GM19452 (cell line): ENCODE results near the gene ADAM21.
"Not testable (repeated sequence)": the region's sequence is repeated elsewhere in the genome, so short reads cannot be mapped to it uniquely, and the experiment has no call there.

Source experiments
- ATAC-seq: cut with Tn5 transposase; IDR thresholded peaks from one replicate; pipeline ENCODE4 v1.9.1; 2021; ENCODE audit not compliant: unreplicated experiment

Gene ADAM21

GRCh38 chr14:70477356-70478105 lies 25.6 kb downstream of the ADAM21 start:
- not testable (repeated sequence) for ATAC-seq

DNA sequence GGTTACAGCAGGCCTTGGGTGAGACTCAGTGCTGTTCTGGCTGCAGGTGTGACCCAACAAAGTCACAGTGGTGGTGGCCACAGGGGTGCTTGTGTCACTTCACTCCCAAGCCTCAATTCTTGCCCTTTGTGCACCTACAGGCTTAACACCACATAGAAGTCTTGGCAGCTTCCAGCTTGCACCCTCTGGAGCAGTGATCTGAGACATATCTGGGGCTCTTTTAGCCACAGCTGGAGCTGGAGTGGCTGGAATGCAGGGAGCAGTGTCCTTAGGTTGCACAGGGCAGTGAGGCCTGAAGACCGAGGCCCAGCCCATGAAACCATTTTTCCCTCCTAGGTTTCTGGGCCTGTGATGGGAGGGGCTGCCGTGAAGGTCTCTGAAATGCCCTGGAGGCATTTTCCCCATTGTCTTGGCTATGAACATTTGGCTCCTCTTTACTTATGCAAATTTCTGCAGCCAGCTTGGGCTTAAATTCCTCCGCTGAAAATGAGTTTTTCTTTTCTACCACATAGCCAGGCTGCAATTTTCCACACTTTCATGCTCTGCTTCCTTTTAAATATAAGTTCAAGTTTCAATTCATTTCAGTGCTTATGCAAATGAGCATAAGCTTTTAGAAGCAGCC lies 37.7 kb downstream of the ADAM21 start:
- ATAC-seq = no peak

GRCh38 chr14:70498191-70498590 lies 46.2 kb downstream of the ADAM21 start:
- no peak for ATAC-seq
